Activated CD4-positive, alpha-beta T cell treated with anti-CD3 and anti-CD28 coated beads for 36 hours (primary cell): Measurements from ENCODE around the gene TIMM13. TPM values are rescaled to one million over a fixed set of nuclear protein-coding genes. Genes with fewer than 3 reads are reported as not detected.
"Not testable (repeated sequence)": the region's sequence is repeated elsewhere in the genome, so short reads cannot be mapped to it uniquely, and the experiment has no call there.

Experiments used
- ATAC-seq: fragments of 200-7000 bp; cut with Tn5 transposase; one replicate; pipeline ENCODE4 v1.10.0; 2021; ENCODE audit warnings: mild to moderate bottlenecking, moderate library complexity
- CTCF ChIA-PET: fragments of 350-600 bp; sonication (Branson Sonifier 250); formaldehyde crosslinking; loops from one replicate; lab custom pipeline; 2021; ENCODE audit warnings: antibody characterized with exemption; lab: Charles Lee
- POLR2A ChIA-PET: fragments of 350-600 bp; sonication (Branson Sonifier 250); formaldehyde crosslinking; loops from one replicate; lab custom pipeline; 2021; ENCODE audit warnings: antibody characterized with exemption, inconsistent platforms; lab: Charles Lee
- DNase-seq: peaks from one replicate; pipeline ENCODE4 v3.0.0-alpha.2; 2020
- H3K27ac Mint-ChIP-seq: one replicate; pipeline ENCODE4 v1.8.0; 2021; ENCODE audit warnings: mixed read lengths
- H3K27me3 Mint-ChIP-seq: one replicate; pipeline ENCODE4 v1.8.0; 2021; ENCODE audit warnings: mixed read lengths
- H3K36me3 Mint-ChIP-seq: one replicate; pipeline ENCODE4 v1.8.0; 2021; ENCODE audit warnings: low read depth, mixed read lengths
- H3K4me1 Mint-ChIP-seq: one replicate; pipeline ENCODE4 v1.8.0; 2021; ENCODE audit warnings: mixed read lengths
- H3K4me3 Mint-ChIP-seq: one replicate; pipeline ENCODE4 v1.8.0; 2021; ENCODE audit warnings: mild to moderate bottlenecking, moderate library complexity, mixed read lengths
- H3K9me3 Mint-ChIP-seq: one replicate; pipeline ENCODE4 v1.8.0; 2021; ENCODE audit warnings: low read depth, mixed read lengths
- intact Hi-C, 2 experiments: fragments of 100-400 bp; cut with DNase I in 1 of 2; cut with micrococcal nuclease in 1 of 2; formaldehyde crosslinking; loops; one replicate each; pipeline versions ENCODE4 v1.14.2 to v1.15.1; 2022 to 2024; cut with DNase I, micrococcal nuclease
- total RNA-seq, 2 experiments: library from RNA; stranded (reverse); gene quantifications; one replicate each; pipeline ENCODE4 v1.2.3, GENCODE V29; 2021

The TIMM13 gene
- total RNA-seq = 100 to 1,000 TPM in 1 of 2 experiments, 10 to 100 TPM in 1; 70.7 to 104 TPM

DNA sequence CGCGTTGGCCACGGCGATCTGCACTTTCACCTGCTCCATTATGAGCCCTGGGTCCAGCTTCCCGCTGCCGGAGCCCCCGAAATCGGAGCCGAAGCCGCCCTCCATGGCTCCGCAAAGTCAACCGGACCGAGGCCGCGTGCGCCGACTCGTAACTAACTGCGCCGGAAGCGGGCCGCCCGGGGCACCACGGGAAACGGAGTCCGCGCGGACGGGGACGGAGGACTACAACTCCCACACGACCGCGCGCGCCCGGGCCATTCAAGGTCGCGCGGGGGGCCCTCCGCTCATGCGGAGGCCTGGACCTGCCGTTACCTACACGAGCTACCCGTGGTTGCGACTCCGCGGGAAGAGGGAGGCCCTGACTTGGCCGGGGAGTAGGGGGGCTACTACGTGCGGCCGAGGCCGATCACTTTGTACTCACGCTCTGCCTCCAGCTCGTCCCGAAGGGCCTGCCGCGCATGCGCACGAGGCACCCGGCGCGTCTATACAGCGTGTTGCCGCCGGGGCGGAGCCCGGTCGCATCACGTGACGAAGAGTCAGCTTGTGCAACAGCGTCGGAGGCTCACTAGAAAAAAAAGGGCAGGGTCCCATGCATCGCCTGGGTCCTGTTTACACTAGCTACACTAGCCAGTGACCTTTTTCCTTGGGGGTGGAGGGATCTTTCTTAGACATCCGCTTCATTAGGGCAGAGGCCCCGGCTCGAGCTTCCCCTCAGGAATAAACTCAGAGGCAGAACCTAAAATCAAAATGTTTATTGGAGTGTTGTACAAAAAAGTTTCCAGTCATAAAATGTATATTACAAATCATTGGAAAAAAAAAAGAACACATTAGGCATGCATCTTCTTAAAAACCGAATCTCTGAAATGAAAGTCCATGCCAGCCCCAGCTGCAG, at the start of gene TIMM13:
TSS of gene TIMM13 (minus strand) at position 158 of the 892 bp plus-strand sequence. CDS start at position 105, 53 bp downstream.
- ChIA-PET CTCF (interaction anchor here (0.6 to 2.0 kb wide), 8 partner anchors 9 to 335 kb away, joined by 3 to 8 read pairs (median 4); partner anchors contain the start of gene LMNB2), POLR2A (interaction anchor here (0.6 to 1.9 kb wide), 10 partner anchors 12 to 343 kb away, joined by 3 to 8 read pairs (median 4); partner anchors contain the start of genes GADD45B and LMNB2)
- intact Hi-C loops = loop anchor here in 1 of 2 experiments (1.0 kb wide), 12 partner anchors 29 to 774 kb away; partner anchors contain the start of genes AP3D1, GNG7, IZUMO4 and LMNB2
- Mint-ChIP-seq H3K4me3 (peak within 1 kb of the TSS; percentile 86), H3K9me3 (no peaks in the 10 kb centered on the region), H3K27me3 (no peaks in the 10 kb centered on the region), H3K27ac (peak within 1 kb of the TSS; percentile 96), H3K4me1 (peaks cover 5% of the 10 kb centered on the region), H3K36me3 (peaks cover 30% of the 10 kb centered on the region)
- ATAC-seq = peak; percentile 95
- DNase-seq = peak; percentile 98

- Mint-ChIP-seq H3K9me3 (peaks cover 5% of the 10 kb centered on the region), H3K27me3 (no peaks in the 10 kb centered on the region), H3K36me3 (peaks cover 23% of the 10 kb centered on the region), H3K4me3 (peak overlapping the region; percentile 94), H3K4me1 (peaks cover 22% of the 10 kb centered on the region), H3K27ac (peak overlapping the region; percentile 90)
- CTCF ChIA-PET = interaction anchor here (0.6 to 3.6 kb wide), 14 partner anchors 20 to 172 kb away, joined by 3 to 65 read pairs (median 6); partner anchors contain the start of gene LMNB2
- ATAC-seq (peak; percentile 31), DNase-seq (peak; percentile 88)
- intact Hi-C loops = loop anchor here (1.0 to 5.0 kb wide), 3 partner anchors 77 to 314 kb away; partner anchors contain the start of gene DOT1L (in 1 of the 2)
- POLR2A ChIA-PET = interaction anchor here (0.5 to 4.1 kb wide), 25 partner anchors 16 to 604 kb away, joined by 3 to 106 read pairs (median 6); partner anchors contain the start of genes LMNB2, THOP1, TIMM13 and ZNF57
Measured at GRCh38 chr19:2476451-2477140, 49.2 kb upstream of the TIMM13 start.

DNA sequence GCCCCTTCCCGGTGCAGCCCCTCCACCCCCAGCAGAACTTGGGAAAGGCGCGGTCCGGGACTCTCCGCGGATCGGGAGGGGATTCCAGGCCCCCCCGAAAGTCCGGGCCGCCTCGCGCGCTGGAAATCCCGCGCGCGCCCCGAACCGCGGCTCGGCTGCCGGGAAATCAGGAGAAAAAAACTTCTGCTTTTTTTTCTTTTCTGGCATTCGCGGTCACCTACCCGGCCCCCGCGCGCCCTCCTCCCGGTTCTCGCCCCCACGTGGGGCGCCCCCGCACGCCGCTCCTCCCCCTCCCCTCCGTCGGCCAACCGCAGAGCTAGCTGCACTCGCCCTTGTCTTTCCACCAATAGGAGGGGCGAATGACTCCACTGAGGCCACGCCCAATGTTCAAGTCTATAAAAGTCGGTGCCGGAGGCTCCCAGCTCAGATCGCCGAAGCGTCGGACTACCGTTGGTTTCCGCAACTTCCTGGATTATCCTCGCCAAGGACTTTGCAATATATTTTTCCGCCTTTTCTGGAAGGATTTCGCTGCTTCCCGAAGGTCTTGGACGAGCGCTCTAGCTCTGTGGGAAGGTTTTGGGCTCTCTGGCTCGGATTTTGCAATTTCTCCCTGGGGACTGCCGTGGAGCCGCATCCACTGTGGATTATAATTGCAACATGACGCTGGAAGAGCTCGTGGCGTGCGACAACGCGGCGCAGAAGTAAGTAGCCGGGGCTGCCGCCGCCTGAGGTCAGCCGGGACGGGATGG, 48.5 kb upstream of the TIMM13 start, which contains the start of gene GADD45B:
TSS of gene GADD45B (plus strand) at position 426 of the 749 bp plus-strand sequence. CDS start at position 658, 232 bp downstream.
- intact Hi-C loops = loop anchor here (1.0 to 5.0 kb wide), 7 partner anchors 49 to 314 kb away; partner anchors contain the start of genes DOT1L (in 1 of the 2), SGTA (in 1 of the 2) and TIMM13 (in 1 of the 2)
- DNase-seq (peak; percentile 98), ATAC-seq (peak; percentile 53)
- H3K36me3 Mint-ChIP-seq = peaks cover 23% of the 10 kb centered on the region
- ChIA-PET POLR2A (interaction anchor here (0.6 to 4.1 kb wide), 28 partner anchors 15 to 631 kb away, joined by 3 to 106 read pairs (median 6); partner anchors contain the start of genes LMNB2, THOP1, TIMM13 and ZNF57), CTCF (interaction anchor here (0.6 to 3.6 kb wide), 14 partner anchors 19 to 161 kb away, joined by 3 to 65 read pairs (median 6); partner anchors contain the start of gene LMNB2)
- H3K27me3 Mint-ChIP-seq = no peaks in the 10 kb centered on the region
- H3K4me1 Mint-ChIP-seq = peaks cover 22% of the 10 kb centered on the region
- no peaks in the 10 kb centered on the region for H3K9me3 Mint-ChIP-seq
- peak within 1 kb of the TSS; percentile 94 for H3K4me3 Mint-ChIP-seq
- peak within 1 kb of the TSS; percentile 90 for H3K27ac Mint-ChIP-seq

GRCh38 chr19:2475018-2475701, 47.8 kb upstream of the TIMM13 start:
- peak; percentile 40 for ATAC-seq
- Mint-ChIP-seq H3K4me1 (peaks cover 22% of the 10 kb centered on the region), H3K27me3 (no peaks in the 10 kb centered on the region), H3K4me3 (peak overlapping the region; percentile 94), H3K9me3 (no peaks in the 10 kb centered on the region), H3K36me3 (peaks cover 23% of the 10 kb centered on the region), H3K27ac (peak overlapping the region; percentile 79)
- ChIA-PET CTCF (interaction anchor here (0.7 to 3.6 kb wide), 11 partner anchors 18 to 162 kb away, joined by 3 to 65 read pairs (median 9); partner anchors contain the start of gene LMNB2), POLR2A (interaction anchor here (0.6 to 4.1 kb wide), 23 partner anchors 14 to 630 kb away, joined by 3 to 106 read pairs (median 8); partner anchors contain the start of genes LMNB2, THOP1, TIMM13 and ZNF57)
- intact Hi-C loops = loop anchor here in 1 of 2 experiments (1.0 to 5.0 kb wide), 5 partner anchors 48 to 313 kb away; partner anchors contain the start of genes DOT1L, SGTA and TIMM13
- DNase-seq = peak; percentile 90

DNA sequence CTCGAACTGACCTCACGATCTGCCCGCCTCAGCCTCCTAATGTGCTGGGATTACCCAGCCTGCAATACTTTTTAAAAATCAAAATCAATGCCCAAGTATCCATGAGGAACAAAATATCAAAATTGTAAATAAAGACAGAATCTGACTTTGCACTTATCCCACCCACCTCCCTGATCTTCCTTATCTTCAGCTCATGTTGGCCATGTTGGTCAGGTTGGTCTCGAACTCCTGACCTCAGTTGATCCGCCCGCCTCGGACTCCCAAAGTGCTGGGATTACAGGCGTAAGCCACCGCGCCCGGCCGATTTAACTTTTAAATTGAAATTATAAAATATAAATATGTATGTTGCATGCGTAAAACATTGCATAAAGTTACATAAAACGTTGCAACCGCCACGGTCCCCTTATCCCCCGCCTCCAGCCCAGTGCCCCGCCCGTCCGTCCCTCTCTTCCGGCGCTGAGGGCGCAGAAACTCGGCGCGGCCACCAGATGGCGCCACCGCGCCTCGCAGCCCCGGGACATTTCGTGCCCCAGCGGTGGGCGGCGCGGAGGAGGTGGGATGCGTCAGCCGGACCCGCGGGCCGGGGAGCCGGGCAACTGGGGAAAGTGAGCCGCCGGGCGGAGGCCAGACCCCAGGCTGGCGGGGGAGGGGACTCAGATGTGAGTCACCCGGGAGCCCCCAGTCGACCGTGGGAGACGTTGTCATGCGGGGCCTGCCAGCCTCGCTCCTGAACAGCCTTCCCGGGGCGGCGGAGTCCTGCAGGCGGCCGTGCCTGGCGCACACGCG, 47.0 kb upstream of the TIMM13 start:
- POLR2A ChIA-PET = interaction anchor here (4.1 kb wide), 1 partner anchor 145 kb away, joined by 106 read pairs; no protein-coding TSS in a partner anchor
- intact Hi-C loops = loop anchor here (1.0 to 5.0 kb wide), 9 partner anchors 17 to 312 kb away; partner anchors contain the start of genes DOT1L (in 1 of the 2), SGTA (in 1 of the 2) and TIMM13 (in 1 of the 2)
- H3K9me3 Mint-ChIP-seq = no peaks in the 10 kb centered on the region
- H3K36me3 Mint-ChIP-seq = peaks cover 23% of the 10 kb centered on the region
- CTCF ChIA-PET = interaction anchor here (0.7 to 2.6 kb wide), 9 partner anchors 10 to 1641 kb away, joined by 3 to 11 read pairs (median 4); no protein-coding TSS in a partner anchor
- DNase-seq (peak; percentile 96), ATAC-seq (peak; percentile 24)
- H3K27ac Mint-ChIP-seq = peak overlapping the region; percentile 79
- H3K4me1 Mint-ChIP-seq = peaks cover 21% of the 10 kb centered on the region
- peak overlapping the region; percentile 94 for H3K4me3 Mint-ChIP-seq
- H3K27me3 Mint-ChIP-seq = no peaks in the 10 kb centered on the region

DNA sequence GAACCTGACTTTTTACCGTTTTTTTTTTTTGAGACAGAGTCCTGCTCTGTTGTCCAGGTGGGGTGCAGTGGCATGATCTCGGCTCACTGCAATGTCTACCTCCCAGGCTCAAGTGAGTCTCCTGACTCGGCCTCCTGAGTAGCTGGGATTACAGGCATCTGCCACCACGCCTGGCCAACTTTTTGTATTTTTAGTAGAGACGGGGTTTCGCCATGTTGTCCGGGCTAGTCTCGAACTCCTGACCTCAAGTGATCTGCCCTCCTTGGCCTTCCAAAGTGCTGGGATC, 42.5 kb upstream of the TIMM13 start:
- ATAC-seq, H3K27me3 Mint-ChIP-seq, H3K4me3 Mint-ChIP-seq, H3K36me3 Mint-ChIP-seq, intact Hi-C loops, POLR2A ChIA-PET, H3K9me3 Mint-ChIP-seq, DNase-seq: not testable (repeated sequence)
- Mint-ChIP-seq H3K27ac (peak overlapping the region; percentile 47), H3K4me1 (peaks cover 17% of the 10 kb centered on the region)
- CTCF ChIA-PET = interaction anchor here (0.8 to 1.6 kb wide), 6 partner anchors 20 to 236 kb away, joined by 3 to 8 read pairs (median 4); no protein-coding TSS in a partner anchor

- Mint-ChIP-seq H3K9me3 (no peaks in the 10 kb centered on the region), H3K36me3 (no peaks in the 10 kb centered on the region), H3K27ac (peak overlapping the region; percentile 47), H3K4me3 (no peak overlapping the region), H3K4me1 (peaks cover 15% of the 10 kb centered on the region), H3K27me3 (no peaks in the 10 kb centered on the region)
- ChIA-PET POLR2A (no interaction called here), CTCF (interaction anchor here (0.8 to 1.6 kb wide), 6 partner anchors 10 to 237 kb away, joined by 3 to 8 read pairs (median 4); no protein-coding TSS in a partner anchor)
- peak; percentile 89 for ATAC-seq
- peak; percentile 78 for DNase-seq
- intact Hi-C loops = no loop called here
Measured at GRCh38 chr19:2469102-2469914, 41.9 kb upstream of the TIMM13 start.

DNA sequence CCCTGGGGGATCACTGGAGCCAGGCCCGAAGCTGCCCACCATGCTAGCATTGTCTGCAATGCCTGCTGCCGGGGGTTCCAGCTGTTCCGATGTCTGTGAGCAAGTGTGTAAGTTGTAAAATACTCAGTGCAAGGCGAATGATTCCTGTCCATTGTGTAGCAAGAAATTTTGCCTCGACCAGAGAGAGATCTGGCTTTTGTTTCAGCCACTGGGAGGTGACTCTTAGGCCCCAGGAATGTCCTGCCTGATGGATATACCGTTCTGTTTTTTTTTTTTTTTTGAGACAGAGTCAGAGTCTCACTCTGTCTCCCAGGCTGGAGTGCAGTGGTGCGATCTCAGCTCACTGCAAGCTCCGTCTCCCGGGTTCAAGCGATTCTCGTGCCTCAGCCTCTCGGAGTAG, 41.2 kb upstream of the TIMM13 start:
- DNase-seq (no peak), ATAC-seq (no peak)
- Mint-ChIP-seq H3K9me3 (no peaks in the 10 kb centered on the region), H3K27me3 (no peaks in the 10 kb centered on the region), H3K27ac (no peak overlapping the region), H3K4me3 (no peak overlapping the region), H3K36me3 (no peaks in the 10 kb centered on the region), H3K4me1 (peaks cover 10% of the 10 kb centered on the region)
- intact Hi-C loops = no loop called here
- POLR2A ChIA-PET = no interaction called here
- CTCF ChIA-PET = interaction anchor here (0.7 to 1.6 kb wide), 4 partner anchors 9 to 1003 kb away, joined by 3 to 8 read pairs (median 4); no protein-coding TSS in a partner anchor
